ENCODE data around the gene MREG. TPM values are rescaled to one million over a fixed set of nuclear protein-coding genes. Genes with fewer than 3 reads are reported as not detected.
"Not testable (repeated sequence)": the region's sequence is repeated elsewhere in the genome, so short reads cannot be mapped to it uniquely, and the experiment has no call there.

MREG gene
- total RNA-seq, 1 donor from 2014 or later: 0.22 TPM

GRCh38 chr2:215974700-215975429, 38.5 kb downstream of the MREG start:
- no peak overlapping the region for H3K27ac ChIP-seq (replicated peaks)
- H3K4me3 ChIP-seq: no peak overlapping the region
- no peaks in the 10 kb centered on the region for H3K36me3 ChIP-seq
- peaks cover 6% of the 10 kb centered on the region for H3K9me3 ChIP-seq (replicated peaks)
- DNase-seq: no peak
- no peaks in the 10 kb centered on the region for H3K27me3 ChIP-seq (ENCODE audit: low read depth)
- peaks cover 16% of the 10 kb centered on the region for H3K4me1 ChIP-seq
- intact Hi-C loops (cut with micrococcal nuclease): no loop called here
- TF ChIP-seq CTCF (IDR thresholded peaks at IDR 0.05; ENCODE audit: borderline replicate concordance): no peak

GRCh38 chr2:215973954-215974699, 39.2 kb downstream of the MREG start:
- no peaks in the 10 kb centered on the region for H3K36me3 ChIP-seq
- intact Hi-C loops (cut with micrococcal nuclease): no loop called here
- no peak for TF ChIP-seq CTCF (IDR thresholded peaks at IDR 0.05; ENCODE audit: borderline replicate concordance)
- no peak for DNase-seq
- no peak overlapping the region for H3K4me3 ChIP-seq
- peaks cover 16% of the 10 kb centered on the region for H3K4me1 ChIP-seq
- no peaks in the 10 kb centered on the region for H3K27me3 ChIP-seq (ENCODE audit: low read depth)
- H3K9me3 ChIP-seq (replicated peaks): peaks cover 6% of the 10 kb centered on the region
- H3K27ac ChIP-seq (replicated peaks): no peak overlapping the region

GRCh38 chr2:215973145-215973792, 40.1 kb downstream of the MREG start:
- no peaks in the 10 kb centered on the region for H3K27me3 ChIP-seq (ENCODE audit: low read depth)
- no peaks in the 10 kb centered on the region for H3K36me3 ChIP-seq
- H3K9me3 ChIP-seq (replicated peaks): peaks cover 6% of the 10 kb centered on the region
- H3K27ac ChIP-seq (replicated peaks): no peak overlapping the region
- no peak overlapping the region for H3K4me3 ChIP-seq
- no peak for DNase-seq
- TF ChIP-seq CTCF (IDR thresholded peaks at IDR 0.05; ENCODE audit: borderline replicate concordance): no peak
- intact Hi-C loops (cut with micrococcal nuclease): no loop called here
- peaks cover 16% of the 10 kb centered on the region for H3K4me1 ChIP-seq

- no peak for TF ChIP-seq CTCF (IDR thresholded peaks at IDR 0.05; ENCODE audit: borderline replicate concordance)
- Histone ChIP-seq H3K27ac (replicated peaks) (no peak overlapping the region), H3K4me3 (no peak overlapping the region), H3K36me3 (no peaks in the 10 kb centered on the region), H3K4me1 (peaks cover 16% of the 10 kb centered on the region), H3K9me3 (replicated peaks) (peaks cover under 1% of the 10 kb centered on the region), H3K27me3 (ENCODE audit: low read depth) (no peaks in the 10 kb centered on the region)
- DNase-seq: no peak
- intact Hi-C loops (cut with micrococcal nuclease): no loop called here
These were observed 41.7 kb downstream of the MREG start for GRCh38 chr2:215971671-215972070.

GRCh38 chr2:215970894-215971293, 42.5 kb downstream of the MREG start:
- intact Hi-C loops (cut with micrococcal nuclease); DNase-seq; H3K36me3 ChIP-seq; H3K27ac ChIP-seq (replicated peaks); H3K27me3 ChIP-seq (ENCODE audit: low read depth); H3K4me3 ChIP-seq; H3K9me3 ChIP-seq (replicated peaks): not testable (repeated sequence)
- H3K4me1 ChIP-seq: peaks cover 16% of the 10 kb centered on the region

All from left ventricle myocardium inferior (tissue), 1 donor.